Ascending aorta (tissue), 2 donors: ENCODE data around the gene ABCB8. TPM values are rescaled to one million over a fixed set of nuclear protein-coding genes. Genes with fewer than 3 reads are reported as not detected.
"Not testable (repeated sequence)": the region's sequence is repeated elsewhere in the genome, so short reads cannot be mapped to it uniquely, and the experiment has no call there.

Experiments
- DNase-seq, 2 donors: peaks; one replicate each; pipeline ENCODE4 v3.0.0-alpha.2; 2019; ENCODE audit warnings: low spot score in 2 of 2
- H3K27ac ChIP-seq, 2 donors: fragments of 200-600 bp; sonication (generic); one replicate each; pipeline ENCODE4 v1.5.1; 2016 to 2017; ENCODE audit warnings: mild to moderate bottlenecking in 1 of 2
- H3K27me3 ChIP-seq: fragments of 200-600 bp; sonication (generic); one replicate; pipeline ENCODE4 v1.5.1; 2017
- H3K36me3 ChIP-seq, 2 donors: fragments of 200-600 bp; sonication (generic); one replicate each; pipeline ENCODE4 v1.5.1; 2016
- H3K4me1 ChIP-seq, 2 donors: fragments of 200-600 bp; sonication (generic); one replicate each; pipeline ENCODE4 v1.5.1; 2016 to 2017; ENCODE audit warnings: mild to moderate bottlenecking in 1 of 2
- H3K4me3 ChIP-seq, 2 donors: fragments of 200-600 bp; sonication (generic); one replicate each; pipeline ENCODE4 v1.5.1; 2016 to 2017; ENCODE audit warnings: mild to moderate bottlenecking in 1 of 2
- H3K9me3 ChIP-seq, 2 donors: fragments of 200-600 bp; sonication (generic); one replicate each; pipeline ENCODE4 v1.5.1; 2016
- CTCF ChIP-seq, 3 experiments: fragments of 200-600 bp in 2 of 3; fragments of 450-650 bp in 1 of 3; sonication (generic) in 2 of 3; IDR thresholded peaks; one replicate each; pipeline ENCODE4 v1.5.1; 2016 to 2019; ENCODE audit warnings: antibody characterized with exemption in 3 of 3, mild to moderate bottlenecking in 1 of 3, moderate library complexity in 1 of 3
- intact Hi-C: fragments of 100-400 bp; cut with DNase I; formaldehyde crosslinking; loops from one replicate; pipeline ENCODE4 v1.15.1; 2023
- total RNA-seq: library from RNA; depleted of rRNA; stranded (reverse); fragments of >200 nt; gene quantifications from one replicate; pipeline ENCODE4 v1.1.0, GENCODE V29; 2016

ABCB8 gene
- total RNA-seq, 1 donor from 2014 or later, result 50.8 TPM

GRCh38 chr7:151009327-151010036, 18.8 kb upstream of the ABCB8 start:
- no peak for TF ChIP-seq CTCF (IDR thresholded peaks at IDR 0.05)
- H3K9me3 ChIP-seq, result no peaks in the 10 kb centered on the region
- H3K36me3 ChIP-seq, result no peaks in the 10 kb centered on the region
- H3K27ac ChIP-seq, result no peak overlapping the region
- H3K4me3 ChIP-seq, result no peak overlapping the region
- H3K4me1 ChIP-seq, result peaks cover 5 to 9% of the 10 kb centered on the region in 2 donors
- H3K27me3 ChIP-seq, result peaks cover 8% of the 10 kb centered on the region
- DNase-seq, result no peak
- intact Hi-C loops, result loop anchor here (5.0 kb wide), 1 partner anchor 103 kb away; no protein-coding TSS in a partner anchor

GRCh38 chr7:151010037-151010306, 18.3 kb upstream of the ABCB8 start:
- H3K27ac ChIP-seq, result no peak overlapping the region
- H3K4me3 ChIP-seq, result no peak overlapping the region
- peaks cover 8% of the 10 kb centered on the region for H3K27me3 ChIP-seq
- DNase-seq, result no peak
- no peaks in the 10 kb centered on the region for H3K36me3 ChIP-seq
- intact Hi-C loops, result loop anchor here (5.0 kb wide), 1 partner anchor 102 kb away; no protein-coding TSS in a partner anchor
- H3K9me3 ChIP-seq, result no peaks in the 10 kb centered on the region
- peaks cover 5 to 9% of the 10 kb centered on the region in 2 donors for H3K4me1 ChIP-seq
- TF ChIP-seq CTCF (IDR thresholded peaks at IDR 0.05), result no peak

- H3K27ac ChIP-seq, result no peak overlapping the region
- H3K27me3 ChIP-seq, result peaks cover 8% of the 10 kb centered on the region
These were observed 17.7 kb upstream of the ABCB8 start for GRCh38 chr7:151010307-151011096.

DNA sequence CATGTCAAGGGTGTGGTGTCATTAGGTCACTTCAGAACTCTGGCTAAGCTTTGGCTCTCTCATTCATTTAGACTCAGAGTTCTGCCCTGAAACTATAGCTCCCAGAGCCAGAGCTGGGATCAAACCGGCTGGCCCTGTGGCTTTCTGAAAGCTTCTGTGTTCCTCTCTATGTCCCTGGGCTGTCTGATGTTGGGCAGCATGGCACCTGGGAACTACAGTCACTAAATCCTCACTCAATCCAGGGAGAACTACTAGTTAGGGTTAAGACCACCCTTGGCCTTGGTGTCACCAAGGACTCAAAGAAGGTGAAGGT, 17.2 kb upstream of the ABCB8 start:
- no peaks in the 10 kb centered on the region for H3K9me3 ChIP-seq
- no peak overlapping the region for H3K27ac ChIP-seq
- peaks cover 8% of the 10 kb centered on the region for H3K27me3 ChIP-seq
- no peak overlapping the region for H3K4me3 ChIP-seq
- no peaks in the 10 kb centered on the region for H3K36me3 ChIP-seq
- TF ChIP-seq CTCF (IDR thresholded peaks at IDR 0.05), result no peak
- no peak for DNase-seq
- H3K4me1 ChIP-seq, result peaks cover 5 to 9% of the 10 kb centered on the region in 2 donors
- intact Hi-C loops, result loop anchor here (5.0 kb wide), 1 partner anchor 101 kb away; no protein-coding TSS in a partner anchor

More at GRCh38 chr7:151010307-151011096, 17.7 kb upstream of the ABCB8 start:
- intact Hi-C loops, result loop anchor here (5.0 kb wide), 1 partner anchor 102 kb away; no protein-coding TSS in a partner anchor
- no peak for TF ChIP-seq CTCF (IDR thresholded peaks at IDR 0.05)
- Histone ChIP-seq H3K4me1 (peaks cover 5 to 9% of the 10 kb centered on the region in 2 donors), H3K9me3 (no peaks in the 10 kb centered on the region), H3K36me3 (no peaks in the 10 kb centered on the region), H3K4me3 (no peak overlapping the region)
- no peak for DNase-seq

DNA sequence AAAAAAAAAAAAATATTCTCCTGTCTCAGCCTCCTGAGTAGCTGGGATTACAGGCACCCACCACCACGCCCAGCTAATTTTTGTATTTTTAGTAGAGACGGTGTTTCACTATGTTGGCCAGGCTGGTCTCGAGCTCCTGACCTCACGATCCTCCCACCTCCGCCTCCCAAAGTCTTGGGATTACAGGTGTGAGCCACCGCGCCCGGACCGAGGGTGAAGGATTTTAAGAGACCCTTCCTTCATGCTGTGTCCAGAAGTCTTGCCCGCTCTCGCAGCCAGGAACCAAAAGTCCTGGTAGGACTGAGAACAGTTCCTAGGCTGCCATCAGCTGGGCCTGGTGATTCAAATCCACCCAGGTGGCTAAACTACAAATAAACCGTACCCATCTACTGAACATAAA, 16.6 kb upstream of the ABCB8 start:
- DNase-seq, H3K36me3 ChIP-seq, H3K4me3 ChIP-seq, H3K27ac ChIP-seq, H3K9me3 ChIP-seq, H3K27me3 ChIP-seq, H3K4me1 ChIP-seq: not testable (repeated sequence)
- intact Hi-C loops, result loop anchor here (5.0 kb wide), 1 partner anchor 101 kb away; no protein-coding TSS in a partner anchor

DNA sequence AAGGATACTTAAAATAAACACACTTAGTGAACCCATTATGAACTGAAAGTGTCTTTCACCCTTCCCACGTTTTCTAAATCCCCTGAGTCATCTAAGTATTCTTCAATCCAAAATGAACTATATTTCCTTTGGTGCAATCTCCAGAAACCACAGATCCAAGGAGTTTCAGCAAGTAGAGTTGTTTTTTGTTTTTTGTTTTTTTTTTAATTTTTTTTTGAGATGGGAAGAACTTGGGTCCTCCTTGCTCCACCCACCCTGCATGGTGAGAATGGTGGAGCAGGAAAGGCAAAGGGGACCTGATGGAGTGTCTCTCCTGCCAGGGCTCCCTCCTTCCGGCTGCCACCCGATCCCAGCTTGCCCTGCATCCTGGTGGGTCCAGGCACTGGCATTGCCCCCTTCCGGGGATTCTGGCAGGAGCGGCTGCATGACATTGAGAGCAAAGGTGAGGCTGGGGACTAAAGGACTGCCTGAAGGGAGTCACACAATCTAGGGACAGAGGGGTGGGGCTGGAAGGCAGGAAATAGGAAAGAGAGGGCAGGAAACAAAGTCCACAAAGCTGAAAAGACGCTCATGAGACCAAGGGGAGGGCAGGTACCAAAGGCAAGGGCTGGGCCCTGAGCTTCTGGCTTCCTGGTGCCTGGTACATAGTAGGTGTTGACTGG, 16.1 kb upstream of the ABCB8 start:
- peaks cover 5 to 9% of the 10 kb centered on the region in 2 donors for H3K4me1 ChIP-seq
- H3K36me3 ChIP-seq, result no peaks in the 10 kb centered on the region
- DNase-seq, result no peak
- no peak overlapping the region for H3K27ac ChIP-seq
- no peak overlapping the region for H3K4me3 ChIP-seq
- no peaks in the 10 kb centered on the region for H3K9me3 ChIP-seq
- peaks cover 8% of the 10 kb centered on the region for H3K27me3 ChIP-seq
- intact Hi-C loops, result loop anchor here (5.0 kb wide), 1 partner anchor 100 kb away; no protein-coding TSS in a partner anchor
- no peak for TF ChIP-seq CTCF (IDR thresholded peaks at IDR 0.05)
